Body of pancreas (tissue), 4 donors: ENCODE measurements around the gene SLX4IP.

Experiments used
- POLR2A ChIP-seq, 3 donors: fragments of 450-650 bp; IDR thresholded peaks; one replicate each; pipeline ENCODE4 v1.6.1; 2016; ENCODE audit warnings: antibody characterized with exemption in 3 of 3, mild to moderate bottlenecking in 2 of 3
- TF ChIP-seq, protein P1 (sequence below), 7 experiments: fragments of 450-650 bp in 4 of 7; fragments of 200-600 bp in 3 of 7; sonication (generic) in 3 of 7; IDR thresholded peaks; one replicate each; pipeline ENCODE4 v1.5.1; 2016 to 2019; ENCODE audit warnings: antibody characterized with exemption in 7 of 7

DNA sequence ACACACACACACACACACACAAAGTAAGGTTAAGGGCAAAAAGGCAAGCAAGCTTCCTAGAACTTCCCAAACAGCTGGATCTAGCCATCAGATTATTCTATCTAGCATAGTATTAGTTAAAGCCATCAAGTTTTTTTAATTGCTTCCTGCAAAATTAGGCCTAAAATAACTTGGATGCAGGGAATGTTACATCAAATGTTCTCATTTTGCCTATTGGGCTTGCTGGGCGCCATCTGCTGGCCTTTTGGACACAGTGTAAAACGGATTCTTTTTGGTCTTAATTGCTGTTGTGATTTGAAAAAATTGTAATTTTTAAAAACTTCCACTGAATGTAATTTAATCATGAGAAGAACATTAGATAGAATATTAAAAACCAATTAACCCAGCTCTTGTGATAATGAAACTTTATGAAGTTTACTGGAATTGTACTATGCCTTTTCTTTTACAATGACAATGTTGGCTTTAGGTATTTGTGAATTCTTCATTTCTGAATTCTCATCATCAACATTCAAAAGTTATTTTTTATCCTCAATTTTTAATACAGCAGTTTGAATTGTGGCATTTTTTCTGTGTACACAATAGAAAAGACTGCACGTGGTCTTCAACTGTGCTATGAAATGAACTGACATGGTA lies 7.9 kb upstream of the SLX4IP start:
- TF ChIP-seq, protein P1, sequence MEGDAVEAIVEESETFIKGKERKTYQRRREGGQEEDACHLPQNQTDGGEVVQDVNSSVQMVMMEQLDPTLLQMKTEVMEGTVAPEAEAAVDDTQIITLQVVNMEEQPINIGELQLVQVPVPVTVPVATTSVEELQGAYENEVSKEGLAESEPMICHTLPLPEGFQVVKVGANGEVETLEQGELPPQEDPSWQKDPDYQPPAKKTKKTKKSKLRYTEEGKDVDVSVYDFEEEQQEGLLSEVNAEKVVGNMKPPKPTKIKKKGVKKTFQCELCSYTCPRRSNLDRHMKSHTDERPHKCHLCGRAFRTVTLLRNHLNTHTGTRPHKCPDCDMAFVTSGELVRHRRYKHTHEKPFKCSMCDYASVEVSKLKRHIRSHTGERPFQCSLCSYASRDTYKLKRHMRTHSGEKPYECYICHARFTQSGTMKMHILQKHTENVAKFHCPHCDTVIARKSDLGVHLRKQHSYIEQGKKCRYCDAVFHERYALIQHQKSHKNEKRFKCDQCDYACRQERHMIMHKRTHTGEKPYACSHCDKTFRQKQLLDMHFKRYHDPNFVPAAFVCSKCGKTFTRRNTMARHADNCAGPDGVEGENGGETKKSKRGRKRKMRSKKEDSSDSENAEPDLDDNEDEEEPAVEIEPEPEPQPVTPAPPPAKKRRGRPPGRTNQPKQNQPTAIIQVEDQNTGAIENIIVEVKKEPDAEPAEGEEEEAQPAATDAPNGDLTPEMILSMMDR (IDR thresholded peaks at IDR 0.05), result peak; percentile 46 to 82 (median 74)
- TF ChIP-seq POLR2A (IDR thresholded peaks at IDR 0.05), result no peak
